ENCODE results near the gene SMPX.

DNA sequence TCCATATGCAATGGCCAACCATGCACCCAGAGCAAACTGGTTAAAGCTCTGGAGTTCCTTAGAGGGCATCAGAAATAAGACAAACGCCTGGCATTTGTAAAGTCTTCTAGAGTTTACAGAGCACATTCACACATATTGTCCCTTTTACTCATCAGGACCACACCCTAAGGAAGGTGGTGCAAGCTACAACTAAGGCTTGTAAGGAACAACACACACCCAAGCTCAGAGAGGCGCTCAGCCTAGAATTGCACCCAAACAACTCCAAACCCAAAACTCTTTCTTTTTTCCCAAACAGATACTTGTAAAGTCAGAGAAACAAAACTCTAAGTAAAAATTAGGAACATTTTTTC lies 46.1 kb downstream of the SMPX start:
- no peak for TF ChIP-seq EZH2 (IDR thresholded peaks at IDR 0.05)
- TF ChIP-seq POLR2AphosphoS5 (IDR thresholded peaks at IDR 0.05; ENCODE audit: borderline replicate concordance, low read depth, low read length) = no peak
